Superior temporal gyrus (tissue), 1 donor: ENCODE results near the gene ASCL2.

ENCODE experiments used
- DNase-seq: peaks from one replicate; pipeline ENCODE4 v3.0.0-alpha.2; 2016; ENCODE audit errors: extremely low spot score

The ASCL2 gene, protein sequence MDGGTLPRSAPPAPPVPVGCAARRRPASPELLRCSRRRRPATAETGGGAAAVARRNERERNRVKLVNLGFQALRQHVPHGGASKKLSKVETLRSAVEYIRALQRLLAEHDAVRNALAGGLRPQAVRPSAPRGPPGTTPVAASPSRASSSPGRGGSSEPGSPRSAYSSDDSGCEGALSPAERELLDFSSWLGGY

DNA sequence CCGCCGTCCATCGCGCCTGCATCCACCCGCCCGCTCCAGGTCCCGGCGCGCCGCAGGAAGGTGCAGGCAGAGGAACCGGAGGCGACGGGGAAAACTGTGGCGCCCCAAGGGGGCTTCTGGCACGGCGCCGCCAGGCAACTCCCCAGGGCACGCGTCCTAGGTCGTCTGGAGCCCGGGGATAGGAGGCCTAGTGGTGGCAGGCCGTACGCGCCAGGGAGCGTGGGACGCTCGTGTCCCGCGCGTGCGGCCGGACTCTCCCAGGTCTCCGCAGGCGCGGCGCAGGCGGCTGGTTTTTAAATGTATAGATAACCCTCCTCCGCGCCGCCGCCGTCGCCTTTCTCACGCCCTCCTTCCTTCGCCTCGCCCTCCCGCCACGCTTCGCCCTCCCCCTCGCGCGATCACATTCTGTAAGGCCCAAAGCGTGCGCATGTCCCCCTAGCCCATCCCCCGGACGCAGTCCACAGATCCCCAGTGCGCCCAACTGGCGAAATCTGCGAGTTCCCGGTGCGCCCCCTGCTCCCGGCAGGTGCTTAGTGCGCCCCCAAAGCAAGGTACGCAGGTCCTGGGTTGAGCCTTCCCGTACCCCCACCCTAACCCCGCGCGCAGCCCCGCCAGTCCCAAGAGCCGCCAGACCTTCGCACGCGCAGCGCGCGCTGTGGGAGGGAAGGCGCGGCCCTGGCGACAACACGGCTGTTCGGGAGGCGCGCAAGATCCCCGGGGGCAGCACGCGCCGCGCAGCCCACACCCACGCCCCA, at the start of gene ASCL2:
TSS of gene ASCL2 (minus strand) at position 267 of the 755 bp plus-strand sequence. CDS start at position 11, 256 bp downstream.
- no peak for DNase-seq

DNA sequence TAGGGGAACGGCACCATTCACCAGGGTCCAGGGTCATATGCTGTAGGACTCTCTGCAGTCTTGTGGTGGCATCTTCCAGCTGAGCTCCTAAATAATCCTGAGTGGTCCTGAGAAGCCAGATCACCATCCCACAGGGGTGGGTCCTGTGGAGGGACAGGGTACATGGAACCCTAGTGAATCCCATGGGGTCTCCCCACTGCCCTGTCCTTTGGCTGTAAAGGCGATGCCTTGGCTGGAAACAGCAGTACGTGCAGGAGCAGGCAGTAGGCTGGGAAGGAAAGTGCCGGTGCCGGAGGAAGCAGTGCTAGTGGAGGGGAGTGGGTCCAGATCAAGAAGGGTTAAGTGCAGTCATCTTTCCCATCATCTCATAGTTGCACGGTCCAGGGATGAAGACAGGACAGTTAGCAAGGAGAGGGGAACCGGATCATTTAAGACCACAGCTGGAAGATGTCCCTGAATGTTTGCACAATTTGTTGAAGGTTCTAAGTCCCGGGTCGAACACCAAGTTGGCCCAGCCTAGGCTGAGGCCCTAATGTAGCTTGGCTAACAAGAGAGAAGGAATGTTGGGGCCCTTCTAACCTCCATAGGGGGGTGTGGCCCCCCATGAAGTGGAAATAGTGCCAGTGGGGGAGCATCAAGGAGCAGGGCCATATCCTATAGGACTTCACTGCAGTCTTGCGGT, 49.5 kb upstream of the ASCL2 start:
- no peak for DNase-seq

DNA sequence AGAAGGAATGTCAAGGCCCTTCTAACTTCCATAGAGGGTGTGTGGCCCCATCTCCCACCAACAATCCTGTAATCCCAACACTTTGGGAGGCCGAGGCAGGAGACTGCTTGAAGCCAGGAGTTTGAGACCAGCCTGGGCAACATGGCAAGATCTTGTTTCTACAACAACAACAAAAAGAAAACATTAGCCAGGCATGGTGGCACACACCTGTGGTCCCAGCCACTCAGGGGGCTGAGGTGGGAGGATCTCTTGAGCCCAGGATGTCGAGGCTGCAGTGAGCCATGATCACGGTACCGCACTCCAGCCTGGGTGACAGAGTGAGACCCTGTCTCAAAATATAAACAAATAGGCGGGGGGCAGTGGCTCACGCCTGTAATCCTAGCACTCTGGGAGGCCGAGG, 48.3 kb upstream of the ASCL2 start:
- DNase-seq = no peak

DNA sequence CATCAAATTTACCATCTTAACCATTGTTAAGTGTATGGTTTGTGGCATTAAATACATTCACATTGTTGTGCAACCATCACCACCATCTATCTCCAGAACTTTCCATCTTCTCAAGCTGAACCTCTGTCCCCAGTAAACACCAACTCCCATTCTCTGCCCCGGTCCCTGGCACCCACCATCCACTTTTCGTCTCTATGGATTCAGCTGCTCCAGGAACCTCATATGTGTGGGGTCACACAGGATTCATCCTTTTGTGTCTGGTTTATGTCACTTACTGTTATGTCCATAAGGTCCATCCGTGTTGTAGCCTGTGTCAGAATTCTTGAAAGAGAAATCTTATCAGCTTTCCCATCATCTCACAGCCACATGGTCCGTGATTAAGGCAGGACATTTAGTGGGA, 47.7 kb upstream of the ASCL2 start:
- DNase-seq = no peak

DNA sequence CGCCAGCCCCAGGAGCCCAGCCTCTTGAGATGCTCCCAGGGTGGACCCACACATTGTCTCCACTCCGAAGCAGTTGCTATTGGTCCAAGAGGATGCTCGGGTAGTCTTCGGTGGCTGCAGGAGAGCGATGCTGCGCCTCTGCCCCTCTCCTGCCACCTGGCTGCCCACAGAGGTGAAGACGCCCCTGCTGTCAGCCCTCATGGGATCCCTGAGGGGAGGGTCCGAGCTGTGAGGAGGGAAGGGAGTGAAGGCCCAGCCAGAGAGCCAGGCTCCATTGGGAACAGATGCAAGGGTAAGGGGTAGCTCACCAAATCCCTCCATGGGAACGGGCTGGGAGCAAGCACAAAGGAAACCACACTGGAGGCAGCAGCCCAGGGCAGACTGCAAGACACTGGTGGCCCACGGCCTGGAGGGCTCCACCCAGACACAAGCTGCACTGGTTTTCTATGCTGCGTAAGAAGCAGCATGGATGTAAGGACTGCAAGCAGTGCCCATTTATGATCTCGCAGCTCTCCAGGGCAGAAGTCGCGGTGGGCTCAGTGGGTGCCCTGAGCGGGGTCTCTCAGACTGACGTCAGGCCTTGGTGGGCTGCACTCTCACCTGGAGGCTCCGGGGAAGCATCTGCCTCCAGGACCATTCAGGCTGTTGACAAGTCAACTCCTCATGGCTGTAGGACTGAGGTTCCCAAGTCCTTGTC, 47.1 kb upstream of the ASCL2 start:
- DNase-seq = no peak

DNA sequence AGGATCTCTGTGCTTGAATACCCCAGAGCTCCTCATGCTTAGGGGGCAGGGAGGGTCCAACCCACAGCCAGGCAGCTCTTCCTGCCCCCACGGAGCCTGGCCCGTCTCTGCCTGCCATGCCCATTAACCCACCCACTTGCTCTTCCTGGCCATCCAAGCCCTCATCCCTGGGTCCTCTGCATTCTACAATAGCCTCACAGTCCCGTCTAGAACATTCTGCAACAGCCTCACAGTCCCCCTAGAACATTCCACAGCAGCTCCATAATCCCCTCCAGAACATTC, 46.5 kb upstream of the ASCL2 start:
- no peak for DNase-seq

DNA sequence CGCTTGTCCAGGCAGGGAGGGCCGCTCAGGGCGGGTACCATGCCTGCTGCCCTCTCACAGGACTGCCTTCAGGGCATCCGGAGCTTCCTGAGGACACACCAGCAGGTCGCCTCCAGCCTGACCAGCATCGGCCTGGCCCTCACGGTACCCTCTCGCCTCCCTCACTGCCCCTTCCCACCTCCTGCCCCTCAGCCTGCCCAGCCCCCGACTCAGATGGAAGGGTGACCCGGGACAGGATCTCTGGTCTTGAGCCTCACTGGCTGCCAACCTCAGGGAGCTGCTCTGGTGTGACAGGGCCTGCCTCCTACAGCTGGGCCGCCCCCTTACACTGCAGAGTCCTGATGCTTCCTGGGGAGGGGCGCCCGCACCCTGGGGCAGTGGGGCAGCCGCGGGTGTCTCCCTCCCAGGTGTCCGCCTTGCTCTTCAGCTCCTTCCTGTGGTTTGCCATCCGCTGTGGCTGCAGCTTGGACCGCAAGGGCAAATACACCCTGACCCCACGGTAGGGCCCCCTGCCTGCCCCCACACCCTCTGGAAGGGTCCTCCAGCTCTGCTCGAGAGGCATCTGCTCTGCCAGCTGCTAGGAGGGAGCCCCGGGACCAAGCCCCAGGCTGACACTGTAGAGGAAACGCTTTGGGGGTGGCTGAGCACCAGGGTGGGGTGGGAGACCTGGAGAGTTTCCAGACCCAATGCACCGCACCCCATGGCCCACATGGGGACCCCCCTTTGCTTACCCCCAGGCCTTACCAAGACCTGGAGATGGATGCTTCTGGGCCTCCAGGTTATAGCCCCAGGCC, 46.0 kb upstream of the ASCL2 start:
- DNase-seq = no peak

DNA sequence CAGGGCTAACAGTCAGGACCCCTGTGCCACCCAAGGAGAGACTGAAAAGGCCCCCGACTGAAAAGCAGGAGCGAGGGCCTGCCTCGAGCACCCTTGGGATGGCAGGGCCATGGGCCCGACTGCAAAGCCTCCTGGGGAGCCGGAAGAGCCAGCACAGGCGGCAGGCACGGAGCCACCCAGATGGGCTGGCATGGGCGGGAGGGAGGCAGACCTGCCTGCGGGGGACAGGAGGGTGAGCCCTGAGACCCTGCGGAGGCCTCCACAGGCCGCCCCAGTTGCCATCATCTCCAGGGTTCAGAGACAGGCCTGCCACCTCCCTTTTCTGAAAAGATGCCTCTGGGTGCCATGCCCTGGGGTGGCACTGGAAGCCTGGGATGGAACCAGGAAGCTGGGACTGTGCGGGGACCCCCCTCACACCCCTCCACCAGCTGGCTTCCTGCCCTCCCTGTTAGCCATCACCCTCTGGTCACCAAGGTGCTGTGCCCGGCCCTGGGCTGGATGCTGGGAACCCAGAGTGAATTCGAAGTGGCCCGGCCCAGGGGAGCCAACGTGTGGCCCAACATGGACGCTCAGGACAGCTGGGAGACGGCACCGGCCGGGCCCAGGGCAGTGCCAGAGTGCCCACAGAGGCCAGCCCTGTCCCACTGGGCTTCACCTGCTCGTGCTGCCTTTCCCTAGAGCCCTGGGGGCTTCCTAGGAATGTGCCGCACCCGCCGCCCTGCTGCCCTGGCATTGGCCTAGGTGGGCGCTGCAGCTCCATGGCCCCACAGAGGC, 45.2 kb upstream of the ASCL2 start:
- no peak for DNase-seq

DNA sequence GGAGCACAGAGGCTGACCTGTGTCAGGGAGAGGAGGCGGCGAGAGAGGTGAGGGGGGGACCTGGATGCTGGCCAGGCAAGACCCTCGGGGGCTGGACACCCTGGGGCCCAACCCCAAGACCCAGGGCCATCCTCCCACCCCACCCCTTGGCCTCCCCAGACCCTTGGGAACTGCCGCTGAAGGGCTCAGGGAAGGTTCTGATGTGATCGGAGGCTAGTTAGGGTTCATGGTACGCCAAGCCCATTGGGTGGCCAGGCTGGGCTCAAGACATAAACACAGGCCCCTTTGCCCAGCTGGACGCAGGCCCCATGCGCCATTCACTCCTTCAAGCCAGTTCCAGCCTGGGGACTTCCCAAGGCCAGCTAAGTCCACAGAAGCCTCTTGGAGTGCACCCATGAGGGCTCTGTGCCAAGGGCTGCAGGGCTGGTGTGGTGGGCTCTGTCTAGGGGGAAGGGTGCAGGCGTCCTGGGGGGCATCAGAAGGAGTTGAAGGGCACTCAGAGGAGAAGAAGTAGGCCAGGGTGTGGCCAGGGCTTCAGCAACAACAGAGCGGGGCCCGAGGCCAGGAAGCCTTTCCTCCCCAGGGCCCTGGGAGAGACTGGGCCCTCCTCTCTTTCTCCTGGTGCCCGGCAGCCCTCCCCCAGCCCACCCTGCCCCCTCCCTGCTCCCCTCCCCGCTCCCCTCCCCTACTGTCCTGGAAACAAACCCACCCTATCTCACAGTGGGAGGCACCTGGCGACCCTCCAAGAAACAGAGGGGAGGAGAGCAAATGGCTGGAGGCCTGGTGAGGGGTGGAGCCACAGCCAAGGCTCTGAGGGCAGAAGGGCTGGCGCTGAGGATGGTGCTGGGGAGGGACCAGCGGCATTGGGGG, 44.4 kb upstream of the ASCL2 start:
- DNase-seq = peak; percentile 27

DNA sequence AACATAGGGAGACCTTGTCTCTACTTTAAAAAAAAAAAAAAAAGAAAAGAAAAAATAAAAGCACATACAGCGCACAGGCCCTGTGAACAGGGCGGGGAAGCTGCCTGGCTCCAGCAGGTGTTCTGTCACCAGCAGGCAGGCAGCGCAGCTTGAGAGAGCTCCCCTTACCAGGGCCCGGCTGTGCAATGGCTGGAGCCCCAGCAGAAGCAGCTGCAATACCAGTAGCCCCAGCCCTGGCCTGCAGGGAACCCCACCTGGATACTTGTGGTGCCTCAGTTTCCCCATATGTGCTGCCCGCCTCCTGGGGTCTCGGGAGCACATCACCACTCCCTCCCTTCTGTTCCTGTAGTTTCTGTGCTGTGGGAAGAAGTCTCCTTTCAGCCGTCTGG, 43.7 kb upstream of the ASCL2 start:
- no peak for DNase-seq

DNA sequence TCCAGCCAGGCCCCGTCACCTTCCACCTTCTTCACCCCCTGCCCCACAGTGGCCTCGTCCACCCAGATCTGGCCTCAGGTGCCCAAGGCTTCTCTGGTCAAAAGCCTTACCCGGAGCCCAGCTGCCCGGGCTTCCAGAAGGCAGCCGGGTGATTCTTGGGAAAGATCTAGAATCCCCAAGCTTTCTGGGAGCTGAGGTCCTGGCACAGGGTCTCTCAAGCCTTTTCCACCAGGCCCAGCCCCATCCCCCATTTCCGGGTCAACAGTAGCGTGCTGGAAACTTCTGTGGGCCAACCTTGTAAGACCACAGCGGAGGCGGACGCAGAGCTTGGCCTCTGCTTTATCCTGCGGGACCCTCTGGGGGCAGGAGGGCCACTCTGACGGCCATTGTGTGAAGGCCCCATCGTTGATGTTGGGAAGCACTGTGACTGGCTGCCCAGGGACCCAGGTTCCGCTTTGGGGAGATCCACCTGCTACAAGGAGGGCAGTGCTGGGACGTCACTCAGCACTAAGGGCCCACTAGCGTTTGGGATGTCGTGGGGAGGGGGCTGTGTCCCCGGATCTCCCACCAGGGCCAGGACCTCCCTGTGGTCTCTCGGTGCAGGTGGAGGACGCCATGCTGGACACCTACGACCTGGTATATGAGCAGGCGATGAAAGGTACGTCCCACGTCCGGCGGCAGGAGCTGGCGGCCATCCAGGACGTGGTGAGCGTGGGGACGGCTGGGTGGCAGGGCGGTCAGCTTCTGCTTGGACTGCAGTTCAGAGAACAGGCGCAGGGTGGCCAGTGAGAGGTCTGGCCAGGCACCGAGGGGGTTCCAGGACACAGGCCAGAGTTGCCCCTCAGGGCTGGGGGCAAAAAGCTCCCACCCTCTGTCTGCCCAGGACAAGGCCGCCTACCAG, 42.9 kb upstream of the ASCL2 start:
- no peak for DNase-seq

DNA sequence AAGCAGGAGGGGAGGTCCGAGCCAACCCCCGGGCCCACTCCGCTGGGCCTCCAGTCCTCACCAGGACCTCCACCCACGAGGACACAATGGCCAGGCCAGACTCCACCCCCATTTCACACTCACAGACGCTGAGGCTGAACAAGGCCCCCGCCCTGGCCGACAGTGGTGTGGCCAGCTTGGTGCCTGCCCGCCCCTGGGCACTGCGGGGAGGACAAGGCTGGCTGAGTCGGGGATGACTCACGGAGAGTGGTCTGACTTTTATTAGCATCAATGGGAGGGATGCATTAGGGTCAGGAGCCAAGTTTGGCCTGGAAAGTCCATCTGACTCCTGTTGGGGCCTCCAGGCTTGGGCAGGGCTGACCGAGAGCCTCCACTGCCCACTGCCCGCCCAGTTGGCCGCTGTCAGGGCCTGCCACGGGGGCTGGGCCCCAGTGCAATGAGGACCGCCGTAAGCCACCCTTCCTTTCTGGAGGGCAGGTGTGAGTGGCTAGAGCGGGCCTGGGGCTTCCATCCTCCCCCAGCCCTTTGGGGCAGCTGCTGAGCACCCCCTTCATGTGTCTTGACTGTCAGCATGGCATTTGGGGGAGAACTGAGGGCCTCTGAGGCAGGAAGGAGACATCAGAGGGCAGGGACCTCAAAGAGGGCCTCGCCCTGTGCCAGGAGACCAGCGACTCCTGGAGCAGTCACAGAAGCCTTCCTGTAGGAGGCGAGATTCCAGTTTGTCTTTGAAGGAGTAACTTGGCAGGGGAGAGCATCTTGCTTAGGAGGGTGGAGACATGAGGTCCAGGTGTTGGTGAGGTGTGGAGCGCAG, 42.0 kb upstream of the ASCL2 start:
- no peak for DNase-seq

DNA sequence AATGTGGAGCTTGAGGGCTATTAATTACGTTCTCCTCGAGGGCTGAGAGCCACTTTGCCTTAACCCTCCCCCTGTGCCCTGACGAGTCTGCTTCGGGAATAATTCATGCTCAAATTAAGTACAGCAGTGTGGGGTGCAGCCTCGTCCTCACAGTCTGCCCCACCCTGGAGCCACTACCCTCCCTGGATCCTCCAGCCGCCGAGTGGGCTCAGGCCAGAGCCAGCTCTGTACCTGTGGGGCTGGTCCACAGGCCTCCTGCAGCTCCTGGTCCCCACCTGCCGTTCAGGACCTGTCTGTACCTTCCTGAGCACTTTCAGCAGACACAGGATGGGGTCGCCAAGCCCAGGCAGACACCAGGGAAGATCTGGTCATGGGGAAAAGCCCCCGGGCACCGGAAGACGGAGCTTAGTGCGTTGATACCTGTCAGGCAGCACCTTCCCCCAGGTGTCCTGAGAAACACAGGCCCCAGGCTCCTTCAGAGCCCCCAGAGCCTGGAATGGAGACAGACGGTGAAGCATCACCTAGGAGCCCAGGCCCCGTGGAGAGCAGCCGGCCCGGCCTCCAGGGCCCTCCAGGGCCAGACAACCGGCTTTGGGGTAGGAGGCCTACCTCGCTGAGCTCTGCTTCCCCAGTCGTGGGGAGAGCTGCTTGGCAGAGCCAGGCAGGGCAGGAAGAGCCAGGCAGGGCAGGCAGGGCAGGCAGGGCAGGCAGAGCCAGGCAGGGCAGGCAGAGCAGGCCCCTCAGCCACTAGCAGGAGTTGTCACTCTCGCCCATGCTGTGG, 41.2 kb upstream of the ASCL2 start:
- no peak for DNase-seq

DNA sequence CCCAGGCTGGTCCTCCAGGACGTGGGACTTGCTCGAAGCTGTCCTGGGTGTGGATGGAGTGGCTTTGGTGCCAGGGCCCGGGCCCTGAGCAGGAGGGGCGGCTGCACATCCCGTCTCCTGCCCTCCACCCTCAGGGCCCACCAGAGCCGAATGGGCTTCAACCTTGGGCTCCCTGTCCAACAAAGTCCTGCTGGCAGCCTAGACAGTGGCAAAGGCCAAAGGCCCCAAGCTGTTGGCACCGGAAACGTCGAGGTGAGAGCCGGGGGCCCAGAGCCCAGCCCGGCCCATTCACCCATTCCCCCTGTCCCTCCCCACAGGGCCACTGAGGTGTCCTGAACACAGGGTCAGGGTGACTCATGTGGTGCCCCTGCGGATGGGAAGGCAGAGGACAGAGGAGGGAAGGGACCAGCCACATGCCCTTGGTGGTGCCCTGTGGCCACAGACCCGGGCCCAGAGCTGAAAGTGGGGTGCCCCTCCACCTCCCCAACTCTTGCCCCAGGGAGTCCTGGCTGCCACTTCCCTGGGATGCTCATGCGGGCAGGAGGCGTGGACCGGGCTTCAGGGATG, 40.5 kb upstream of the ASCL2 start:
- no peak for DNase-seq

DNA sequence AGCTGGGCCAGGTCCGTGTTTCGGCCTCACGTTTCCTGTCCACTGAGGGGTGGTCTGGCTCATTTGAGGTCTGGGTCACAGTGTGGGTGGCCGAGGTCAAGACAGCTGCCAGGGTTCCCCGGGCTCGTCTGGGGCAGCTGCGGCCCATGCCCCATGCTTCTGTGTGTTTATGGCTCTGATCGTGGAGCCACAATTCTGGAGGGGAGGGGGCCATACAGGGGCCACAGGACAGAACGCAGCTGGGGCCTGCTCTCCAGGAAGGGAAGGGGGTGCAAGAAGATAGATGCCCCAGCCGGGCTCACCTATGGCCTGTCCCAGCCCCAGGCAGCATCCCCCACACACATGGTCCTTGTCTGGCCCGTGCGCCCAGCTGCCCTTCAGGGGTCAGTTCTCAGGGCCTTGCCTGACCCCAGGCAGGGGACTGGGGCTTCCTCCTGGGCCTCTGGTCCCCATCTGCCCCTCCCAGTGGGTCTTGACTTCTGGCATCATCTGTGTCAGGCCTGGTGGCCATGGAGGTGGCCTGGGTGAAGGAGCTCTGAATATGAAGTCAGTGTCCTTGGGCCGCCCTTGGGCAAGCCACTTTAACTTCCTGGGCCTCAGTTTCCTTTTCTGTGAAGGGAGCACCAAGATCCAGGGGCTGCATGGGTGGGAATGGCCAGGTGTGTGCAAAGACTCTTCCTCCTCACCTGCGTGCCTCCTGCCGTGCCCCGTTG, 39.8 kb upstream of the ASCL2 start:
- no peak for DNase-seq
